ENCODE results near the gene DUOX2.
"Not testable (repeated sequence)": the region's sequence is repeated elsewhere in the genome, so short reads cannot be mapped to it uniquely, and the experiment has no call there.

The DUOX2 gene

GRCh38 chr15:45118996-45119395 lies 5.0 kb upstream of the DUOX2 start:
- no peak for DNase-seq (ENCODE audit: low spot score)

GRCh38 chr15:45118131-45118588 lies 4.2 kb upstream of the DUOX2 start:
- peak; percentile 91 for DNase-seq (ENCODE audit: low spot score)

GRCh38 chr15:45117308-45118130 lies 3.5 kb upstream of the DUOX2 start:
- no peak for DNase-seq (ENCODE audit: low spot score)

GRCh38 chr15:45116482-45117307 lies 2.7 kb upstream of the DUOX2 start:
- no peak for DNase-seq (ENCODE audit: low spot score)

GRCh38 chr15:45116006-45116481 lies 2.1 kb upstream of the DUOX2 start:
- no peak for DNase-seq (ENCODE audit: low spot score)

GRCh38 chr15:45115312-45115820 lies 1.4 kb upstream of the DUOX2 start:
- DNase-seq (ENCODE audit: low spot score), result no peak

GRCh38 chr15:45114751-45115085 lies 746 bp upstream of the DUOX2 start:
- no peak for DNase-seq (ENCODE audit: low spot score)

GRCh38 chr15:45113380-45113990 lies 487 bp downstream of the DUOX2 start:
- DNase-seq (ENCODE audit: low spot score), result no peak

- DNase-seq (ENCODE audit: low spot score), result no peak
Observed at GRCh38 chr15:45112591-45113379, 1.2 kb downstream of the DUOX2 start.

GRCh38 chr15:45112143-45112590 lies 1.8 kb downstream of the DUOX2 start:
- no peak for DNase-seq (ENCODE audit: low spot score)

- DNase-seq (ENCODE audit: low spot score), result no peak
Observed at GRCh38 chr15:45111390-45112142, 2.4 kb downstream of the DUOX2 start.

GRCh38 chr15:45110256-45110820 lies 3.6 kb downstream of the DUOX2 start:
- DNase-seq (ENCODE audit: low spot score), result no peak

- DNase-seq (ENCODE audit: low spot score), result no peak
Observed at GRCh38 chr15:45107941-45108630, 5.9 kb downstream of the DUOX2 start.

- no peak for DNase-seq (ENCODE audit: low spot score)
Observed at GRCh38 chr15:45106002-45106790, 7.8 kb downstream of the DUOX2 start.

GRCh38 chr15:45105586-45105985 lies 8.4 kb downstream of the DUOX2 start:
- DNase-seq (ENCODE audit: low spot score), result no peak

GRCh38 chr15:45104170-45104569 lies 9.8 kb downstream of the DUOX2 start:
- not testable (repeated sequence) for DNase-seq (ENCODE audit: low spot score)

- no peak for DNase-seq (ENCODE audit: low spot score)
Observed at GRCh38 chr15:45102226-45102625, 11.7 kb downstream of the DUOX2 start.

GRCh38 chr15:45101749-45102148 lies 12.2 kb downstream of the DUOX2 start:
- DNase-seq (ENCODE audit: low spot score), result no peak

All from globus pallidus (tissue), 1 donor.